Measurements from ENCODE around the gene ZNF200. TPM values are rescaled to one million over a fixed set of nuclear protein-coding genes. Genes with fewer than 3 reads are reported as not detected.
"Not testable (repeated sequence)": the region's sequence is repeated elsewhere in the genome, so short reads cannot be mapped to it uniquely, and the experiment has no call there.

ZNF200 gene
- total RNA-seq, 4 donors from 2014 or later, result 5.2 to 10.2 (median 9.1) TPM

DNA sequence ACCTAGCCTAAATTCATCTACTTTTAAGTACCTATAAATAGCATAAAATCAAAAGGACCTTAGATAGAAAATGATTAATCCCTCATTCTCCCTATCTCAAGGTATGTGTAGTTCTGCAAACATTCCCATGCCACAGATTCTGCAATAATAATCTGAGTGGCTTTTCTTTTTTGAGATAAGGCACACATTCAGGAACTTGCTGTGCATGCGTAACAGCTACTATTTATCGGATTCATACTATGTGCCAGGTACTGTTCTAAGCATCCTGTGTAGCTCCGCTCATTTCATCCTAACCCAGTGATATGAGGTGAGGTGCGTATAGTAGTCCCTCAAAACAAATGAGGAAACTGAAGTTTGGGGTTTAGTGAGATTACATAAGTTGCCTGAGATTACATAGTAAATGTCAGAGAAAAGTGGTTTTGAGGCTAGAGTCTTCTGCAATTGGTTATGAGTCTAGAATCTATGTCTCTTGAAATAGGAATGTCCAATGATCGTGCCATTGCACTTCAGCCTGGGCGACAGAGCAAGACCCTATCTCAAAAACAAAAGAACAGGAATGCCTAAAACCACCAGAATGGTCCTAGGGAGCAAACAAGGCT lies 46.4 kb upstream of the ZNF200 start:
- H3K27ac ChIP-seq, result no peak overlapping the region
- peaks cover 0 to 18% (median 0%) of the 10 kb centered on the region in 4 donors for H3K9me3 ChIP-seq
- TF ChIP-seq POLR2A (IDR thresholded peaks at IDR 0.05) (no peak), CTCF (IDR thresholded peaks at IDR 0.05) (no peak), EP300 (IDR thresholded peaks at IDR 0.05) (no peak)
- H3K4me3 ChIP-seq, result no peak overlapping the region
- peaks cover 7 to 19% (median 8%) of the 10 kb centered on the region in 3 donors for H3K36me3 ChIP-seq
- H3K27me3 ChIP-seq, result no peaks in the 10 kb centered on the region
- no peak for DNase-seq (ENCODE audit: low spot score in 2 of 2)
- H3K4me1 ChIP-seq, result peaks cover 0 to 29% (median 10%) of the 10 kb centered on the region in 4 donors
- 92 to 95% methylated on average over 6 of the region's 6 CpGs for WGBS, 2 donors

DNA sequence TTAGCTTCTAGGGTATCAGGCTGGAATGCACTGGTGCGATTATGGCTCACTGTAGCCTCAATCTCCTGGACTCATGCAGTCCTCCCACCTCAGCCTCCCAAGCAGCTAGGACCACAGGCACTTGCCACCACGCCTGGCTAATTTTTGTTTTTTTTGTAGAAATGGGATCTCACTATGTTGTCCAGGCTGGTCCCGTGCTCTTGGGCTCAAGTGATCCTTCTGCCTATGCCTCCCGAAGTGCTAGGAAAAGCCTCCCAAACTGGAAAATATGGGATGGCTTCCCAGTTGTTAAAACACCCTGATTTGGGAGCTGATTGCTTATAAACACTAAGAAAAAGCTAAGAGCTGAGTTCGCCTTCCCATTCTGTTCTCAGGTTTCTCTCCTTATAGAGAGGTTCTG lies 41.7 kb upstream of the ZNF200 start:
- Histone ChIP-seq H3K9me3 (peaks cover 0 to 26% (median 0%) of the 10 kb centered on the region in 4 donors), H3K36me3 (no peaks in the 10 kb centered on the region), H3K4me1 (peaks cover 0 to 2% (median 0%) of the 10 kb centered on the region in 4 donors), H3K27me3 (no peaks in the 10 kb centered on the region), H3K27ac (no peak overlapping the region), H3K4me3 (no peak overlapping the region)
- DNase-seq (ENCODE audit: low spot score in 2 of 2), result no peak
- 81 to 83% methylated on average over 5 of the region's 5 CpGs for WGBS, 2 donors
- TF ChIP-seq EP300 (IDR thresholded peaks at IDR 0.05) (no peak), POLR2A (IDR thresholded peaks at IDR 0.05) (no peak), CTCF (IDR thresholded peaks at IDR 0.05) (no peak)

DNA sequence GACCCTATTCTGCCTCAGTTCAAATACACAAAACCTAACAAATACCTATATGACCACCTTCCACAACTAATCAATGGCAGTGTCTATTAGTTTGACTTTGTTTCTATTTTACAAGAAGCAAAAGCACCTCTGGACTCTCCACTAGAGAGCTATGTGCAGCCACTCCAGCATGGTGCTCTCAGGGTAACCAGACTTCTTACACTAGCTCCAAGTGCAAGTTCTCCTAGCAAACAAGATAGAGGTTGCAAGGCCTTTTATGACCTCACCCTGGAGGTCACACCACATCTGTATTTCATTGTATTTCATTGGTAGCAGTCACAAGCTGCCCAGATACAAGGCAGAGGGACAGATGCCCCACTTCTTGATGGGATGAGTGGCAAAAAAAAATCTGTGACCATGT lies 40.0 kb upstream of the ZNF200 start:
- Histone ChIP-seq H3K4me3 (no peak overlapping the region), H3K27ac (no peak overlapping the region), H3K4me1 (no peaks in the 10 kb centered on the region), H3K27me3 (no peaks in the 10 kb centered on the region), H3K9me3 (peaks cover 0 to 34% (median 0%) of the 10 kb centered on the region in 4 donors), H3K36me3 (no peaks in the 10 kb centered on the region)
- no peak for DNase-seq (ENCODE audit: low spot score in 2 of 2)
- TF ChIP-seq POLR2A (IDR thresholded peaks at IDR 0.05), result no peak
- TF ChIP-seq EP300 (IDR thresholded peaks at IDR 0.05), result no peak
- TF ChIP-seq CTCF (IDR thresholded peaks at IDR 0.05), result no peak

DNA sequence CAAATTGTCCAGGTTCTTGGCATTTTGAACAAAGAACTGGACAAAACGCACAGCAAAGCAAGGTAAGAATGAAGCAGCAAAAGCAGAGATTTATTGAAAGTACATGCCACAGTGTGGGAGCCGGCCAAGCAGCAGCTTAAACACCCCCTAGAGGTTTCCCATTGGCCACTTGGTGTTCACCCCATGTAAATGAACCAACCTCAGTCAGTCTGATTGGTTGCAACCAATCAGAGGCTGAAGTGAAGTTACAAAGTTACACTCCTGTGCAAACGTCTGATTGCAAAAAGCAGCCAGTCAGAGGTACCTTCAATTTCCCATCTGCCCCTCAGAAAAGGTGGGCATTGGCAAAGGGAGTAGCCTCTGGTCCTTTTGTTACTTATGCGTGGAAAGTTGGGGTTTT lies 39.5 kb upstream of the ZNF200 start:
- Histone ChIP-seq H3K27me3 (no peaks in the 10 kb centered on the region), H3K4me3 (no peak overlapping the region), H3K36me3 (peaks cover 0 to 4% (median 0%) of the 10 kb centered on the region in 3 donors), H3K4me1 (no peaks in the 10 kb centered on the region), H3K9me3 (peaks cover 0 to 39% (median 0%) of the 10 kb centered on the region in 4 donors), H3K27ac (no peak overlapping the region)
- 48 to 52% methylated on average over 4 of the region's 4 CpGs for whole genome bisulfite sequencing, 2 donors
- no peak for TF ChIP-seq EP300 (IDR thresholded peaks at IDR 0.05)
- TF ChIP-seq CTCF (IDR thresholded peaks at IDR 0.05), result no peak
- no peak for TF ChIP-seq POLR2A (IDR thresholded peaks at IDR 0.05)
- DNase-seq (ENCODE audit: low spot score in 2 of 2), result no peak

DNA sequence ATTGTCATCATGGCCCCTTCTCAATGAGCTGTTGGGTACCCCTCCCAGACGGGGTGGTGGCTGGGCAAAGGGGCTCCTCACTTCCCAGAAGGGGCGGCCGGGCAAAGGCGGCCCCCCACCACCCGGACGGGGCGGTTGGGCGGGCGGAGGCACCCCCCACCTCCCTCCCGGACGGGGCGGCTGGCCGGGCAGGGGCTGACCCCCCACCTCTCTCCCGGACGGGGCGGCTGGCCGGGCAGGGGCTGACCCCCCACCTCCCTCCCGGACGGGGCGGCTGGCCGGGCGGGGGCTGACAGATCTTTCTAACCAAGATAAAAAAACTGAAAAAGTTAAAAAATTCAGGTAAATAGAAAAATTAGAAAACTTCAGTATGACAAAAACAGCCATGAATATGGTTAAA lies 36.3 kb upstream of the ZNF200 start:
- H3K27me3 ChIP-seq; H3K27ac ChIP-seq; H3K4me1 ChIP-seq; DNase-seq (ENCODE audit: low spot score in 2 of 2); H3K4me3 ChIP-seq: not testable (repeated sequence)
- WGBS, 2 donors, result 93% methylated on average over 22 of the region's 22 CpGs
- Histone ChIP-seq H3K9me3 (peaks cover 0 to 58% (median 0%) of the 10 kb centered on the region in 4 donors), H3K36me3 (peaks cover 0 to 36% (median 0%) of the 10 kb centered on the region in 3 donors)

GRCh38 chr16:3270718-3271117 lies 35.8 kb upstream of the ZNF200 start:
- H3K27me3 ChIP-seq; H3K27ac ChIP-seq; DNase-seq (ENCODE audit: low spot score in 2 of 2); H3K4me3 ChIP-seq: not testable (repeated sequence)
- peaks cover 0 to 13% (median 0%) of the 10 kb centered on the region in 4 donors for H3K4me1 ChIP-seq
- peaks cover 0 to 42% (median 0%) of the 10 kb centered on the region in 3 donors for H3K36me3 ChIP-seq
- peaks cover 0 to 62% (median 0%) of the 10 kb centered on the region in 4 donors for H3K9me3 ChIP-seq
- WGBS, 2 donors, result 78 to 80% methylated on average over 5 of the region's 5 CpGs
